Hematopoietic multipotent progenitor cell treated with erythropoietin and hydrocortisone succinate and interleukin-3 and kit ligand, for 4 days (in vitro differentiated cells): Measurements from ENCODE around the gene AGAP1.
A peak's percentile ranks its signal among the peaks of the same experiment; 100 is the strongest.

Experiments used
- DNase-seq: peaks from one replicate; pipeline ENCODE4 v3.0.0-alpha.2; 2015

Gene AGAP1

GRCh38 chr2:235670974-235671787, 177.3 kb downstream of the AGAP1 start:
- no peak for DNase-seq

- no peak for DNase-seq
Observed at GRCh38 chr2:235672720-235673119, 178.9 kb downstream of the AGAP1 start.

GRCh38 chr2:235674146-235674545, 180.3 kb downstream of the AGAP1 start:
- no peak for DNase-seq

GRCh38 chr2:235674812-235675211, 181.0 kb downstream of the AGAP1 start:
- DNase-seq, result no peak

GRCh38 chr2:235675678-235676535, 182.1 kb downstream of the AGAP1 start:
- no peak for DNase-seq

GRCh38 chr2:235676536-235676799, 182.6 kb downstream of the AGAP1 start:
- DNase-seq, result no peak

- DNase-seq, result no peak
Observed at GRCh38 chr2:235677276-235677788, 183.5 kb downstream of the AGAP1 start.

GRCh38 chr2:235677937-235678336, 184.1 kb downstream of the AGAP1 start:
- DNase-seq, result no peak

- no peak for DNase-seq
Observed at GRCh38 chr2:235678712-235679111, 184.9 kb downstream of the AGAP1 start.

GRCh38 chr2:235679471-235679870, 185.6 kb downstream of the AGAP1 start:
- DNase-seq, result no peak

- DNase-seq, result peak; percentile 15
Observed at GRCh38 chr2:235685024-235685721, 191.3 kb downstream of the AGAP1 start.

GRCh38 chr2:235688511-235689426, 194.9 kb downstream of the AGAP1 start:
- no peak for DNase-seq

GRCh38 chr2:235689427-235689853, 195.6 kb downstream of the AGAP1 start:
- no peak for DNase-seq

GRCh38 chr2:235690082-235690808, 196.4 kb downstream of the AGAP1 start:
- DNase-seq, result no peak

- no peak for DNase-seq
Observed at GRCh38 chr2:235690809-235691450, 197.1 kb downstream of the AGAP1 start.

- no peak for DNase-seq
Observed at GRCh38 chr2:235692076-235692475, 198.2 kb downstream of the AGAP1 start.

- peak; percentile 7 for DNase-seq
Observed at GRCh38 chr2:235692671-235693171, 198.9 kb downstream of the AGAP1 start.

GRCh38 chr2:235693279-235693678, 199.4 kb downstream of the AGAP1 start:
- DNase-seq, result no peak

GRCh38 chr2:235694721-235695601, 201.1 kb downstream of the AGAP1 start:
- no peak for DNase-seq

- DNase-seq, result no peak
Observed at GRCh38 chr2:235695602-235695895, 201.7 kb downstream of the AGAP1 start.
